GM13977 (cell line): ENCODE data around the gene ELP1.
A peak's percentile ranks its signal among the peaks of the same experiment; 100 is the strongest.
"Not testable (repeated sequence)": the region's sequence is repeated elsewhere in the genome, so short reads cannot be mapped to it uniquely, and the experiment has no call there.

ENCODE experiments used
- DNase-seq: peaks from one replicate; pipeline ENCODE4 v3.0.0; 2012; ENCODE audit warnings: low spot score
- CTCF ChIP-seq: IDR thresholded peaks from 2 replicates; pipeline ENCODE4 v1.5.1; 2012; ENCODE audit warnings: mild to moderate bottlenecking, control low read depth; ENCODE audit not compliant: insufficient read depth; ENCODE audit errors: extremely low read depth, missing control alignments
- in situ Hi-C: fragments of 300-500 bp; cut with MboI; formaldehyde crosslinking; loops from one replicate; pipeline ENCODE4 v1.12.0; 2022; ENCODE audit warnings: low sequenced_read_pairs, low pct_unique_long_range_greater_than_20kb, mixed read lengths, inconsistent platforms; ENCODE audit not compliant: unreplicated experiment

The ELP1 gene

GRCh38 chr9:108900176-108900575 is 33.7 kb downstream of the ELP1 start:
- in situ Hi-C loops, result no loop called here
- no peak for TF ChIP-seq CTCF
- no peak for DNase-seq

DNA sequence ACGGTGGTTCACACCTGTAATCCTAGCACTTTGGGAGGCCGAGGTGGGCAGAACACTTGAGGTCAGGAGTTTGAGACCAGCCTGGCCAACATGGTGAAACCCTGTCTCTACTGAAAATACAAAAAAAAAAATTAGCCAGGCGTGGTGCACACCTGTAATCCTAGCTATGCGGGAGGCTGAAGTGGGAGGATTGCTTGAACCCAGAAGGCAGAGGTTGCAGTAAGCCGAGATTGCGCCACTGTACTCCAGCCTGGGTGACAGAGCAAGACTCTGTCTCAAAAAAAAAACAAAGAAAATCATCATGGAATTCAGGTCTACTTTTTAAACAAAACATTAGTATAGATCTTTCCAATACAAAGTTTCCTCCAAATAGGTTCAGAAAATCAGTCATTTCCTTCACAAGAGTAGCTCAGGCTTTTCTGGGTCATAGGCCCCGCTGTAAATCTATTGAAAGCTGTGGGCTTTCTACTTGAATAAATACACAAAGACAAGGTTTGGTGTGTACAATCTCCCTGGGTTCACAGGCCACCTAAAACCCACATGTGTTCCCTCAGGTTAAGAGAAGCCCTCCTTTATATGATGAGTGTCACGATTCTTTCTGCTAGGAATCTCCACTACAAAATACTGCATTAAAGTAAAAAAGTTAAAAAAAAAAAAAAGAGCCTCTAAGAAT is 34.8 kb downstream of the ELP1 start:
- in situ Hi-C loops, DNase-seq: not testable (repeated sequence)

DNA sequence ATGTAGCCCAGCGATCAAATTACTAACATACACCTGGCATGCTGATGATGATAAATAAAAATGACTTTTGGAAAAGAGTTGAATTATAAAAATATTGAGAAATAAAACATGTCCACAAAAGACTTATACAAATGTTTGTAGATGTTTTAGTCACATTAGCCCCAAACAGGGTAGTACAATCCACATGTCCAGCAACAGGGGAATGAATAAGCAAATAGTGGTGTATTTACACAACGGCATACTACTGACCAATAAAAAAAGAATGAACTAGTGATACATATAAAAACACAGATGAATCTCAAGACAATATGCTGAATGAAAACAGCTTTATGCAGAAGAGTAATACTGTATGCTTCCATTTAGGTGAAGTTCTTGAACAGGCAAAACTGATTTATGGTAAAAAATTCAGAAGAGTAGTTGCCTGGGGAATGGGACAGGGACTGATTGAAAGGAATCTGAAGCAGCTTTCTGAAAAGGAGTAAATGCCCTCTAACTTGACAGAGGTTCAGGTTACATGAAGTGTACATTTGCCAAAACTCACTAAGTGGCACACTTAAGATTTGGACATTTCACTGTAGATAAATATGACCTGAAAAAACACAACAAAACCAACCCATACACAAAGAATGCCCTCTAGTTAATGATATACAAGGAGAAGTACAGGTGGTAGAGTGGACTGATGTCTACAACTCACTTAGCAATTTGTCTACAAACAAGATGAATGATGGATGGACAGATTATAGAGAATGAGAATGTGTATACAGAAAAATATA is 36.4 kb downstream of the ELP1 start:
- in situ Hi-C loops, result no loop called here
- TF ChIP-seq CTCF, result no peak
- no peak for DNase-seq

DNA sequence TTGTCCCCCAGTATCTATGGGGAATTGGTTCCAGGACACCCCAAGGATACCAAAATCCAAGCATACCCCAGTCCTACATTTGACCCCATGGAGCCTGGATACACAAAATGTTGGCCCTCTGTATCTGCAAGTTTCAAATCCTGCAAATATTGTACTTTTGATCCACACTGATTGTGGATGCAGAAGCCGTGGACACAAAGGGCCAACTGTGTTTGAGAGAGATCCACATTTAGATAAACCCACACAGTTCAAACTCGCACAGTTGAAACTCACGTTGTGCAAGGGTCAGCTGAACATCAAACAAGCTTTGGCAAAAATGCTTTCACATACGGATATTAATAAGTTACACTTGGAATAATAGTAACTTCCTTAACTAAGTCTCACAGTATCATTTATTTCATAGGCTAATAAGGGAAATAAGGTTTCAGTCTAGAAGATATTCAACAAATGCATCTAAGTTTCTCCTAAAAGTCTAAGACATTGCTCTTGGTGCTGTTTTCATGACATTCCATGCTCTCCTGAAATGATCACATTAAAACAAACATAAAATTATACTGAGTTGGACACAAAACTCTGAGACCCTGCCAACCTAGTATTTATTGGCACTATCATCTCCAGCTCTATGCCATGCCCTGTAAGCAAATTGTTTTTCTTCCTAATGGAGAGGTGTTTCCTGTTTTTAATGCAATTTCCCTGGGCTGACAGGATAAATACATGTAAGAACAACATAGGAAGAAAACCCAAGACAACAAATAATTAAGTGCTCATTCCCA is 39.5 kb downstream of the ELP1 start:
- DNase-seq, result no peak
- in situ Hi-C loops, result no loop called here
- no peak for TF ChIP-seq CTCF

DNA sequence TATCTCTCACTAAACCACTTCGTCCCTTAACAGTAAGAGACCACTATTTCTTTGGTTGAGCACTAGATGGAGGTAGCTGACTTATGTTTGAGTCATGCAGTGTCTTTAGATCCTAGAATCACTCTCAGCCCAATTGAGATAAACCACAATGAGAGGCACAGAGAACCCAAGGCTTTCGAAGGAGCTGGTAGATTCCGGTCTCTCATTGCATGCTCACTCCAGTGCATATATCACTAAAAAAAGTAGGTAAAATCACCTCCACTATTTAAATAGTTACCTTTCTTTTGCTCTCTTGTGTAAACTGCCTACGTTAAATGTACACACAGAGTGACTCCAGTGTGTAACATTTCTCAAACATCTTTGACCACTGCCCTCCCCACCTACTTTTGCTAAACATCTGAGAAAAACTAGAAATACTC is 44.3 kb downstream of the ELP1 start:
- no peak for DNase-seq
- no peak for TF ChIP-seq CTCF
- in situ Hi-C loops, result no loop called here

DNA sequence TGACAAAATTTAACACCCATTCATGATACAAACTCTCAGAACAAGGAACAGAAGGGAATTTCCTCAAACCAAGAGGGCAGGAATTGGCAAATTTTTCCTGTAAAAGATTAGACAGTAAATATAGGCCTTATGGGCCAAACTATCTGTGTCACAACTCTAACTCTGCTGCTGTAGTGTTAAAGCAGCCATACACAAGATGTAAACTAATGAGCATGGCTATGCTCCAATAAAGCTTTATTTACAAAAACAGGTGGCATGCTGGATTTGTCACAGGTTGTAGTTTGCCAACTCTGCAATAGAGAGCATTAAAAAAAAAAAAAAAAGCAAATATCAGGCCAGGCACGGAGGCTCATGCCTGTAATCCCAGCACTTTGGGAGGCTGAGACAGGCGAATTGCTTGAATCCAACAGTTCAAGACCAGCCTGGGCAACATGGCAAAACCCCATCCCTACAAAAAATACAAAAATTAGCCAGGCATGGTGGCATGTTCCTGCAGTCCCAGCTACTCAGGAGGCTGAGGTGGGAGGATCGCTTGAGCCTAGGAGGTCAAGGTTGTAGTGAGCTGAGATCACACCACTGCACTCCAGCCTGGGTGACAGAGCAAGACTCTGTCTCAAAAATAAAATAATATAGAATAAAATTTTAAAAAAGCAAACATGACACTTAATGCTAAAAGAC is 47.2 kb downstream of the ELP1 start:
- in situ Hi-C loops, DNase-seq: not testable (repeated sequence)

GRCh38 chr9:108885643-108886348 is 48.1 kb downstream of the ELP1 start:
- DNase-seq, result peak; percentile 73

More at GRCh38 chr9:108885643-108886348, 48.1 kb downstream of the ELP1 start:
- TF ChIP-seq CTCF, result no peak
- in situ Hi-C loops, result no loop called here
